GM21360 (cell line): ENCODE data around the gene B4GALNT2.
A peak's percentile ranks its signal among the peaks of the same experiment; 100 is the strongest.
"Not testable (repeated sequence)": the region's sequence is repeated elsewhere in the genome, so short reads cannot be mapped to it uniquely, and the experiment has no call there.

Source experiments
- ATAC-seq: cut with Tn5 transposase; IDR thresholded peaks from one replicate; pipeline ENCODE4 v1.9.1; 2021; ENCODE audit warnings: mild to moderate bottlenecking, moderate library complexity; ENCODE audit not compliant: unreplicated experiment

Gene B4GALNT2

DNA sequence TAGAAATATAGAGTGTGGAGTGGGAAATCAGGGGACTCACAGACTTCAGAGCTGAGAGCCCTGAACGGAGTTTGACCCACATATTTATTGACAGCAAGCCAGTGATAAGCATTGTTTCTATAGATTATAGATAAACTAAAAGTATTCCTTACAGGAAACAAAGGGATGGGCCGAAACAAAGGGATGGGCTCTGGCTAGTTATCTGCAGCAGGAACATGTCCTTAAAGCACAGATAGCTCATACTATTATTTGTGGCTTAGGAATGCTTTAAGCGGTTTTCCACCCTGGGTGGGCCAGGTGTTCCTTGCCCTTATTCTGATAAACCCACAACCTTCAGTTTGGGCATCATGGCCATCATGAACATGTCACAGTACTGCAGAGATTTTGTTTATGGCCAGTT lies 38.1 kb downstream of the B4GALNT2 start:
- ATAC-seq: not testable (repeated sequence)

DNA sequence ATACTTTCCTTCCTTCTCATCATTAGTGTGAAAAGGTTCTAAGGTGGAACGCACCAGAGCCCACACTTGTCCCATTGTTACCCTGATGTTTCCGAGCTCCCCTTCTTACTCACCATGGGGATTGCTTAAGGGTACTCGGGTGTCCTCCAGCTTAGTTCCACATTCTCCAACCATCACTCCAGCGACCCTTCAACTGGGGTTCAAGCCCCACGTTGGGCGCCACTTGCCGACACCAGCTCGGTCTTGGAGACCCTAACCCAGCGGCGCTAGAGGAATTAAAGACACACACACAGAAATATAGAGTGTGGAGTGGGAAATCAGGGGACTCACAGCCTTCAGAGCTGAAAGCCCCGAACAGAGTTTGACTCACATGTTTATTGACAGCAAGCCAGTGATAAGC lies 43.4 kb downstream of the B4GALNT2 start:
- ATAC-seq: not testable (repeated sequence)

DNA sequence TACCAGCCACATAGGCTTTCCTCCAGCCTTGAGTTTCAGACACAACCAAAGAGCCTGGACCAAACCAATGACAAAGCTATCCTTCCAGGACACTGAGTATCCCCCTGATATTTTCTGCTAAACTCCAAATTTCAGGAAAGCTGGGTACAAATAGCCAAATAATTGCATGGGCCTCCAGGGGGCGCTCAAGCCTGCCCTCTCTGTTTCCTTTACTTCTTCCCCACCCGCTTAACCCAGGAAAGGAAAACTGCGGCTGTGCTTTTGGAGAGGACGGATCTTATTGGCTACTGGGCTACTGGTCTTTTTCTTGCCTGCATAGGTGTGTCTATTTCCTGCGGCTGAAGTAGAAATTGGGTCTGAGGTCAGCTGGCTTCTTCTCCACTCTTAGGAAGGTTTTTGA lies 47.7 kb downstream of the B4GALNT2 start:
- ATAC-seq: no peak

DNA sequence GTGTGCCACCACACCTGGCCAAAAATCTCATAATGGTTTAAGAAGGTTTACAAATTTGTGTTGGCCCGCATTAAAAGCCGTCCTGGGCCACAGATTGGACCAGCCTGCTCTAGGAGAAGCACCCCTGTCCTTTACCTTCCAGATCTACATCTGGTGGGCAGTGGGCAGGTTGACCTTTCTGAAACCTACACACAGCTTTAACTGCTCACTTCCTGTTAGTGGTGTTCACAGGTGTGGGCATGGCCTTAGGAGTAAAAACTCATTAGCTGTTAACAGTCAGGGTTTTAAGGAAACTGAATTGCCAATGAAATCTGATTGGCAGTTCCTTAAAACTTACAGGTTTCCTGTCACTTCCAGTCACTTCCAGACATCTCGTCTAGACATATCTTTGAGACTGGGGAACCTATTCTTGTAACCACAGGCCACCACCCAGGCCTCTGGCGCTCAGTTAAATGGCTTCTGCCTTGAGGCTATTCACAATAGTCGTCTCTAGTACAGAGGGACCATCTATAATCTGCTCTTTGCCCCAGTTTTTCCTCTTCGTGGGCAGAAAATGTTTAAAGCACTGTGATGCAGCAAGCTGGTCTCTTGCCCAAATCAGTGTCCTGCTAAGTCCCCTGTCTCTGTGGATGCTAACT lies 48.5 kb downstream of the B4GALNT2 start:
- no peak for ATAC-seq

DNA sequence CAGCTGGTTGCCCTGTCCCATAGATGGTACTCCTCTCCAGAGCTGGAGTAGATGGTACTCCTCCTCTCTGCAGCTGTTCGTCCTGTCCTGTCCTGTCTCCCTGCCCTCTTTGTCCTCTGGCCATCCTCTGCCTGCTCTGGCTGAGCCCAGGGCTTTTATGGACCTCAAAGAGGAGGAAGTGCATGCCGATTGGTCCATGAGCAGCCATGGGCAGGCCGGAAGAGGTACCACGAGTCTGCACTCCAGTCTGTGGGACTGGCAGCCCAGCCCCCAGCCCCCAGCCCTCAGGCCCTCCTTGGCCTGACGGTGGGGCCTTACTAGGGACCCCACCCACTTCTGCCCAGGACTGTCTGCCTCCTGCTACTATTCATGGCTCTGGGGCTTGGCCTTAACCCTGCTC lies 50.8 kb downstream of the B4GALNT2 start:
- ATAC-seq: no peak

DNA sequence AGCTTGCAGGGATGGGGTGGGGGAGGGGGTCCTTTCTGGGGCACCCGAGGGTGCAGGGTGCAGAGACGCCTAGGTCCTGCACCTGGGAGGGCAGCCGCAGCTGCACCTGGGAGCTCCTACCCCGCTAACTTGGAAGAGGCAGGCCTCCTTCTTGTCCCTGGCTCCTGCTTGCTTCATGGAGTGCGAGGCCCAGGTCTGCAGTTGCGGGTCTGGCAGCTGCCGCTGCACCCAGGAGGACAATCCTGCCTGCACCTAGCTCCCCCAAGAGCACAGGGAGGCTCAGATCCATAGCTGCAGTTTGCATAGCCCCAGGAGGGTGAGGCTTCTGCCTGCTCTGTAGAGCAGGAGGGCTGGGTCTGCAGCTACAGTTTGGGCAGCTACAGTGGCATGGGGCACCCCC lies 51.2 kb downstream of the B4GALNT2 start:
- ATAC-seq: no peak

DNA sequence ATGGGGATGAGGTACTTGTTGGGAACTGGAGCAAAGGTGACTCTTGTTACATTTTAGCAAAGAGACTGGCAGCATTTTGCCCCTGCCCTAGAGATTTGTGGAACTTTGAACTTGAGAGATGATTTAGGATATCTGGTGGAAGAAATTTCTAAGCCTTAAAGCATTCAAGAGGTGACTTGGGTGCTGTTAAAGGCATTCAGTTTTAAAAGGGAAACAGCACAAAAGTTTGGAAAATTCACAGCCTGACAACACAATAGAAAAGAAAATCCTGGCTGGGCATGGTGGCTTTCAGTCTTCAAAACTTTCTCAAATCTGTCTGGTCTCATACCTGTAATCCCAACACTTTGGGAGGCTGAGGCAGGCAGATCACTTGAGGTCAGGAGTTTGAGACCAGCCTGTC lies 52.0 kb downstream of the B4GALNT2 start:
- not testable (repeated sequence) for ATAC-seq

DNA sequence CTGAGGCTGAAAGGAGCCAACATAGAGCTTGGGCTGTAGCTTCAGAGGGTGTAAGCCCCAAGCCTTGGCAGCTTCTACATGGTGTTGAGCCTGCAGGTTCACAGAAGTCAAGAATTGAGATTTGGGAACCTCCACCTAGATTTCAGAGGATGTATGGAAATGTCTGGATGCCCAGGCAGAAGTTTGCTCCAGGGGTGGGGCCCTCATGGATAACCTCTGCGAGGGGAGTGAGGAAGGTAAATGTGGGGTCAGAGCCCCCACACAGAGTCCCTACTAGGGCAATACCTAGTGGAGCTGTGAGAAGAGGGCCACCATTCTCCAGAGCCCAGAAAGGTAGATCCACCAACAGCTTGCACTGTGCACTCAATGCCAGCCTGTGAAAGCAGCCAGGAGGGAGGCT lies 52.8 kb downstream of the B4GALNT2 start:
- not testable (repeated sequence) for ATAC-seq

DNA sequence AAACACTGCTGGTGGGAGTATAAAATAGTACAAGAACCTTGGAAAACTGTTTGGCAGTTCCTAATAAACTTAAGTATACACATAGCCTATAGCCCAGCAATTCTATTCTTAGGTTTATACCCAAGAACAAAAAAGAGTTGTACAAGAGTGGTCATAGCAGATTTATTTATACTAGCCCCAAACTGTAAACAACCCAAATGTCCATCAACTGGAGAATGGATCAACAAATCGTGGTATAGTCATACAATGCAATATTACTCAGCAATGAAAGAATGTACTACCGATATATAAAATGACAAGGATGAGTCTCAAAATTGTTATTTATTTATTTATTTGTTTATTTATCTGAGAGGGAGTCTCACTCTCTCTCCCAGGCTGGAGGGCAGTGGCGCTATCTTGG lies 54.7 kb downstream of the B4GALNT2 start:
- ATAC-seq: no peak

DNA sequence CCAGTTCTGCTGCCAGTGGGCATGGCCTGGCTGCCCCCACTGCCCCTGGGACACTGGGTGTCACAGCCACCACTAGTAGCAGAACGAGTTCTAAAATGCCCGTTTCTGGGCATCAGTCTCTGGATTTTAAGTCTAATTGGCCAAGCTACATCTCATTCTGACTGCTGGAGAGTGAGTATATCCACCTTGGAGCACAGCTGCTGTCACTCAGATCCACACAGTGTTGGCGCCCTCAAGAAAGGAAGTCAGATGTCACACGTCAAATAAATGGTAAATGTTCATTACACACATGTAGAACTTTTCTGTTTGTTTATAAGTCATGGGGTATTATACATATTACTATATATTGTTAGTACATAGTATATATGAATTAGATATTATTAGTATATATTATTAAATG lies 58.4 kb downstream of the B4GALNT2 start:
- no peak for ATAC-seq

DNA sequence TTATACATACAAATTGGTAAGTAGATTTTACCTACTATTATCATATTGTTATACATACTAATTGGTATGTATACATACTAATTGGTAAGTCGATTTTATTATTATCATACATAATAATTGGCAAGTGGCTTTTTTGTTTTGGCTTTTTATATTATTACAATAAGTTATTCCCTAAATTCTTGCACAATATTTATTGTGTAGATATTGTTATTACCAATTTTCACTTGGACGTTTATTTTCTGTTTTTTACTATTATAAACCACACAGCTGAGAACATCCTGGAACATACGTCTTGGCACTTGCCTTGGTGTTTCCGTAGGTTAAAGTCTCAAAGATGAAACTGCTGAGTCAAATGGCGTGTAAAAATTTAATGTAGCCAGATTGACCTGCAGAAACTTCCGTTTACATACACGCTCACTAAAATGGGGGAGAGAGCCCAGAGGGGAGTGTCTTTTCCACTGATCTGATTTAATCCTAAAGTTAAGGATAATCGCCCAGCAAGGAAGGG lies 58.9 kb downstream of the B4GALNT2 start:
- no peak for ATAC-seq

DNA sequence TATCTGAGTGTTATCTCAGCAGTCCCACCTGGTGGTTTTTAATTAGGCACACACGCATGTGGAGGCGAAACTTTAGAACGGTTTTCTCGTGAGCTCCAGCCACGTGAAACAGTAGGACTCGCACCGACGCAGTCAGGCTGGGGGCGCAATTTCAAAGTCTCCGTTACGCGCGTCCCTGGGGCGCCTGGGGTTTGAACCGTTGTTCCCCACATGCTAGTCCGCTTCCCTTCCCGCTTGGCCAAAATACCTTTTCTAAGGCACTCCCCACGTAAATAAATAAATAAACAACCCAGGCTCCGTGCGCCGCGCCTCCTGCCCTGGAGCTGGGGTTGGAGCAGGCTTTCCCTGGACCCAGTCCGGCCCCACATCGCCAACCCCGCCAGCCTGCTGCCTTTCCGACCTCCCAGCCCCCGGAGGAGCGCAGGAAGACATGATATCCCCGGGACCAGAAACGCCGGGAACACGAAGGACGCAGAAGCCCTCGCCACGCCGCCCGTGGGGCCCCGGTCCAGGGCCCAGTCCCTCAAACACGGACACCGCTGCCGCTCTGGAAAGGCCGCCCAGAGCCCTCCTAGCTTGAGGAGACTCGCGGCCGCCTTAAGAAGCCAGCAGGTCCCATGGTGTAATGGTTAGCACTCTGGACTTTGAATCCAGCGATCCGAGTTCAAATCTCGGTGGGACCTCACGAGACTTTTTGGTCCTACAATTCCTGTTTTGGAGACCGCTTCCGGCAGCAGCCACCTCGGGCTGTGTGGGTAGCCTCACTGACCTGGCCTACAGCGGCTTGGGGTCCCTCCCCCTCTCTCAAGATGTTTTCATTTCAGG lies 59.6 kb downstream of the B4GALNT2 start:
- peak; percentile 43 for ATAC-seq

DNA sequence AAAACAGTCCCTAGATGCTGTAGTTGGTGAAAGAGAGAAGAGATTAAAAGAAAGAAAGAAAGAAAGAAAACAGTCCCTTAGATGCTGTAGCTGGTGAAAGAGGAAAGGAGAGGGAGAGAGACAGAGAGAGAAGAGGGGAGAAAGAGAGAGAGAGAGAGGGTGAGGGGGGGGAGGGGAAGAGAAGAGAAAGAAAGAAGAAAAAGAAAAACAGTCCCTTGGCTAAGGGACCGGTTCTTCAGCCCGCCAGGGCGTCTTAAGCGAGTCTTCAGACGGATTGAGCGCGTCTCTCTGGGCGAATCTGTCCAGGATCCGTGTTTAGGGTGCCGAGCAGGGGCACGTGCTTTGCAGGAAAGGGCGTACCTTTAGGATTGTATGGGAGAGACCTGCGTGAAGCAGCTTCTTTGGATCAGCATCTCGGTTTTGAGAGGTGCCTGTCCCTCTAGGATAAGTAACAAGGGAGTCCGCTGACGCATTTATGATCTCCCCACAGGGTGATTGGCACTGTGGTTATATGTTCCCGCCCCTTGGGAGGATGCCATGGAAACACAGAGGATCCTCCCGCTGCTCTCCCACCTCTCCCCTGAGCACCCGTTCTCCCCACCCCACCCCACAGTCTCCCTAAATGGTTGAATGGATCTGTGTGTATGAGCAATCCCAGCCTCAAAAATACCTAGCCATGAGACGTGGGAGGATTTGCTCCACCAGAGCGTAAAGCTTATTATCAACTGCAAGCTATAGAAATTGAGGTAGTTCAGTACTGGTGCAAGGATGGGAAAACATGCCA lies 61.1 kb downstream of the B4GALNT2 start:
- no peak for ATAC-seq

DNA sequence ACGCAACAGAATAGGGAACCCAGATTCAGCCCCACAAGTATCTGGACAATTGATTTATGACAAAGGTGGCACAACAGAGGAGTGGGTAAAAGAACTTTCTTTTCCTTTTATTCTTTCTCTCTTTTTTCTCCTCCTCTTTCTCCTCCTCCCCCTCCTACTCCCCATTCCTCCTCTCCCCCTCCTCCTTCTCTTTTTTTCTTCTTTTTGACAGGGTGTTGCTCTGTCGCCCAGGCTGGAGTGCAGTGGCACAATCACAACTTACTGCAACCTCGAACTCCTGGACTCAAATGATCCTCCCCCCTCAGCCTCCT lies 61.7 kb downstream of the B4GALNT2 start:
- ATAC-seq: no peak

DNA sequence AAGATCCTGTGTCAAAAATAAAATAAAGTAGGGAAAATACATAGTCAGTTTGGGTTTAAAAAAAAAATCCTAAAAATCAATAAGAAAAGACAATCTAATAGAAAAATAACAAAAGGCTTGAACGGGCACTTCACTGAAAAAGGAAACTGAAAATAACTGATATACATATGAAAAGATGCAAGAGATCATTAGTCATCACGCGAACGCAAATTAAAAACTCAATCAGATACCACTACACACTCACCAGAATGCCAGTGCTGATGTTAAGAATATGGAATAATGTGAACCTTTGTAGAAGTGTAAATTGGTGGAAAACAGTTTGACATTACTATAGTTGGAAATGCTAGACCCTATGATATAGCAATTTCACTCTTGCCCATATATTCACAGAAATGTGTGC lies 63.2 kb downstream of the B4GALNT2 start:
- no peak for ATAC-seq

DNA sequence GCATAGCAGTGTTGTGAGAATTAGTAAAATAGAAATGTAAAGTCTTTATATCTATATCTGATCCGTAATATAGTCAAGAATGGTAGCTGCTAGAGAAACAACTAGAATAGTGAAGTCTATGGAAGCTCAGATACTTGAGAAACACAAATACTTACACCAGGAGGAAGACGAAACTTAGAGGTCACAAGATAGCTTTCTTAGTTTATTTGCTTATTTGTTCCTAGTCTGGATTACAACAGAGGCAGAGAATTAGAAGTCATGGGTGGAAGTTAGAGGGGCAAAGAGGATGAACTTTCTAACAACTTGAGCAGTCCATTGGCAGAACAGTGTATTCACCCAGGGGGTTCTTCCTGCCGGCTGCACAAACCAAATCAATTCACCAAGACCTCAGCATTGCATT lies 64.0 kb downstream of the B4GALNT2 start:
- no peak for ATAC-seq

DNA sequence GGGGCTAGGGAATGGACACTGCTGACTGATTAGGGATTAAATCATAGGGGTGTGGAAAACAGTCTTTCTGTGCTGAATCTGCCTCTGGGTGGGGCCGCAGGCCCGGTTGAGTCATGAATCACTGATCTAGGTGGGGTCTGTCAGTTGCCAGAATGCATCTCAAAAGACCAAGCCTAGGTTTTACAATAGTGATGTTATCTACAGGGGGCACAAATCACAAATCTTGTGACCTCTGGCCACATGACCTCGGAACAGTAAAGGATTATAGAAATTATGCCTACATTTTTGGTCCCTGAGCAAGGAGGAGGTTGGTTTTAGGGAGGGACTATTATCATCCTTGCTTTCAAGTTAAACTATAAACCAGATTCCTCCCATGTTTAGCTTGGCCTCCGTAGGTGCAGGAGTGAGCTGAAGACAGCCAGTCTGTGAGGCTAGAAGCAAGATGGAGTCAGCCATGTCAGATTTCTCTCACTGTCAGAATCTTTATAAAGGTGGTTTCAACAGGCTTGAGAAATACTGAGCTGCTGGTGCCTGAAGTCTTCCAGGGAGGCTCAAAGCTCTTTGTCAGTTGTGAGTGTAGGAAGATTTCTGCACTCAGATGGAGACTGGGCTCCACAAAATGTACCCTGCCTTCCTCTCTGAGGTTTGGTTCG lies 64.9 kb downstream of the B4GALNT2 start:
- no peak for ATAC-seq

DNA sequence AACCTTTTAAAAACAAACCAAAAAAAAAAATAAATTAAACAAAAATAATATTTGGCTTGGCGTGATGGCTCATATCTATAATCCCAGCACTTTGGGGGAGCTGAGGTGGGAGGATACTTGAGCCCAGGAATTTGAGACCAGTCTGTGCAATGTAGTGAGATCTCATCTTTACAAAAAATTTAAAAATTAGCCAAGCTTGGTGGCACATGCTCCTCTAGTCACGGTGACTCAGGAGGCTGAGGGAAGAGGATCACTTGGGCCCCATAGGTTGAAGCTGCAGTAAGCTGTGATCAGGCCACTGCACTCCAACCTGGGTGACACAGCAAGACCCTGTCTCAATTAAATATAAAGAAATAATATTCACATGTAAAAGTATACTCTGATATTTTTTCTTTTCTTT lies 65.6 kb downstream of the B4GALNT2 start:
- ATAC-seq: no peak

DNA sequence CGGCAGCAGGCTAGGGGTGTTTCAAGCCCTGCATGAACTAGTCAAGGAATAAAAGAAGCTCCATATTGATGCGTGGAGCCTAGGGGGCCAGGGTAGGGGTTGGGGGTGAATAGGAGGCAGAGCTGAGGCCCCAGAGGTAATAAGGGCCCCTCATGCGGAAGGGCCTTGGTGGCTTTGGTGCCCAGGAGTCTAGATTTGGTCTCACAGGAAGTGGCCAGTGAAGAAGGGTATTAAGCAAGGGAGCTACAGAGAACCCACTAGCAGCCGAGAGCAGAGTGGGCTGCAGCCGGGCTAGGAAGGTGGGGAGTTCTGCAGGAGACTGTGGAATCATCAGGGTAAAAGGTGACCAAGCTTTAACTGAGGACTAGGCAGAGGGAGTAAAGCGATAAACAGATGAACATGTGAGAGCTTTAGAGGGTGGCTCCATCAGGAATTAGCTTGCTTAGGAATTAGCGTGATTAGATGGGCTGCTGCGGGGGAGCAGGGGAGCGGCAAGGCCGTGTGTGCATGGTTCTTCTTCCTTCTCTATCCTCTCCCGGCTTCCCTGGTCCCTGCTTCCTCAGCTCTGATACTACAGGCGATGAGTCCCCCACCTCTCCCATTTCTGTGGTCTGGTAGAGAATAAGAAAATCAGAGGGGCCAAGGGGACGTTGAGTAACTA lies 68.0 kb downstream of the B4GALNT2 start:
- ATAC-seq: no peak

DNA sequence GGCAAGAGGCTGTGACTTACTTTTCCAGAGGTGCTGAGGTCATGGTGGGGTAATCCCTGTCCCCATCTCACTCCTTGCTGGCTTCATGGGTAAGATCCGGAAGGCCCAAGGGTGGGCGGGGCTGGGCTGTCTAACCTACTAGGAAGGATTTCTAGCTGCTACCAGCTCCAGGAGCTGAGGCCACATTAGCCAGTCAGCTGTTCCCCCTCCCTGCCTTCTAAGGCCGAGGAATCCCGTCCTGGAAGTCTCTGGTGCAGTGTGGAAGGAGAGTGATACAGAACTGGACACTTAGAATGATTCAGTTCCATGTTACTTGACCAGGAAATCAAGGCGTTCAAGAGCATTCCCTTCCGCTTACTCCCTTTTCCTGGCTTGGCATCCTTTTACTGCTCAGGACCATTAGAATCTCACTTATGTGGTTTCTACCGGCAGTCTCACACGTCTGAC lies 68.9 kb downstream of the B4GALNT2 start:
- no peak for ATAC-seq

DNA sequence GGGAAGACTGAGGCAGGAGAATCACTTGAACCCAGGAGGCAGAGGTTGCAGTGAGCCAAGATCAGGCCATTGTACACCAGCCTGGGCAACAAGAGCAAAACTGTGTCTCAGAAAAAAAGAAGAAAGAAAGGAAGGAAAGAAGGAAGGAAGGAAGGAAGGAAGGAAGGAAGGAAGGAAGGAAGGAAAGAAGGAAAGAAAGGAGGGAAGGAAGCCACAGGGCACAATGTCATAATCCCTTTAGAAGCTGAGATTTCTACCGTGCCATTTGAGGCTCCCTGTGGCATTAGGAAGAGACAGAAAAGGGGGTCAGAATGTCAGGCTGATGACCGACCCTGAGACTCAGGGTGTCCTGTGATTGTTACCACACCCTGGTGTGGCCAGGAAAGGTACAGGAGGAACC lies 71.2 kb downstream of the B4GALNT2 start:
- ATAC-seq: no peak
